ENCODE data around the gene HLA-DRB1. TPM values are rescaled to one million over a fixed set of nuclear protein-coding genes. Genes with fewer than 3 reads are reported as not detected.

Gene HLA-DRB1
- total RNA-seq, 3 donors from 2014 or later (not counting 1 experiment from before 2014, with no cell fraction given): 42.8 to 123 (median 53.9) TPM

- no peak for ATAC-seq
Measured at GRCh38 chr6:32554116-32554965, 35.3 kb downstream of the HLA-DRB1 start.

DNA sequence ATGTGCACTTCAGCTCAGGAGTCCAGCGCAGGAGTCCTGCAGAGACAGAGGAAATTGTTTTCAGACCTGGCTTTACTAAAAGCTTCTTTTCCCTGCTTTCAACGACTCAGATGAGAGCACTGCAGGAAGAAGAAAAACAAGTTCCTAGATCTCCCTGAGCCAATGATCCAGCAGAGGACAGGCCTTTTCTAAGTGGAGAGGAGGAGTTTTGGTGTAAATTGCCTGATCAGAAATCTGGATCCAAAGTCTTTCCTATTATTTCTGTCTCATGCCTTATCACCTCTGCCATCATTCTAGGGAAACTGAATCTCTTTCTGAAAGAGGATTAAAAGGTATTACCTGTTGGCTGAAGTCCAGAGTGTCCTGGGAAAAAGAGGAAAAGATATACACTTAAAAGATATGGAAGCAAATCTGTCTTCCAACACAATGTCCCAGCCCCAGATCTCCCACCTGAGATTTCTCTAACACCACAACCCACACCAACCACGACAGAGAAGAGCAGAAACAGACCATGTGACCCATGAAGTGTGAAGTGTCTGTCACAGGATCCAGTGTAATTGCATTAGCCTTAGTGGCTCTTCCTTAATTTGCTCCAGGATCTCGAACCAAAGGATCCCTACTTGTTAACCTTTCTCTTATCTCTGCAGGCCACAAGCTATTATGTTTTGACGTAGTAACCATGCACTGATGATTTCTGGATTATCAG is 36.5 kb downstream of the HLA-DRB1 start:
- H3K4me3 Mint-ChIP-seq: no peak overlapping the region
- 62% methylated on average over 2 of the region's 5 CpGs for WGBS (ENCODE audit: insufficient coverage)
- DNase-seq: no peak
- H3K9me3 ChIP-seq (ENCODE audit: control insufficient read depth, insufficient read depth, low read length): no peaks in the 10 kb centered on the region
- ATAC-seq: no peak
- no peaks in the 10 kb centered on the region for H3K4me1 ChIP-seq (ENCODE audit: control insufficient read depth, insufficient read depth, low read length)
- no peak overlapping the region for H3K27ac Mint-ChIP-seq
- peaks cover 0 to 6% of the 10 kb centered on the region in 2 donors for H3K4me1 Mint-ChIP-seq
- H3K9me3 Mint-ChIP-seq: no peaks in the 10 kb centered on the region
- peaks cover 0 to 19% of the 10 kb centered on the region in 2 donors for H3K27me3 Mint-ChIP-seq (ENCODE audit: low read depth in 2 of 2)
- no peaks in the 10 kb centered on the region for H3K27me3 ChIP-seq (ENCODE audit: control insufficient read depth, insufficient read depth, low read length)
- TF ChIP-seq, protein P1, sequence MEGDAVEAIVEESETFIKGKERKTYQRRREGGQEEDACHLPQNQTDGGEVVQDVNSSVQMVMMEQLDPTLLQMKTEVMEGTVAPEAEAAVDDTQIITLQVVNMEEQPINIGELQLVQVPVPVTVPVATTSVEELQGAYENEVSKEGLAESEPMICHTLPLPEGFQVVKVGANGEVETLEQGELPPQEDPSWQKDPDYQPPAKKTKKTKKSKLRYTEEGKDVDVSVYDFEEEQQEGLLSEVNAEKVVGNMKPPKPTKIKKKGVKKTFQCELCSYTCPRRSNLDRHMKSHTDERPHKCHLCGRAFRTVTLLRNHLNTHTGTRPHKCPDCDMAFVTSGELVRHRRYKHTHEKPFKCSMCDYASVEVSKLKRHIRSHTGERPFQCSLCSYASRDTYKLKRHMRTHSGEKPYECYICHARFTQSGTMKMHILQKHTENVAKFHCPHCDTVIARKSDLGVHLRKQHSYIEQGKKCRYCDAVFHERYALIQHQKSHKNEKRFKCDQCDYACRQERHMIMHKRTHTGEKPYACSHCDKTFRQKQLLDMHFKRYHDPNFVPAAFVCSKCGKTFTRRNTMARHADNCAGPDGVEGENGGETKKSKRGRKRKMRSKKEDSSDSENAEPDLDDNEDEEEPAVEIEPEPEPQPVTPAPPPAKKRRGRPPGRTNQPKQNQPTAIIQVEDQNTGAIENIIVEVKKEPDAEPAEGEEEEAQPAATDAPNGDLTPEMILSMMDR (IDR thresholded peaks at IDR 0.05): no peak
- H3K27ac ChIP-seq (ENCODE audit: low read length): no peak overlapping the region
- intact Hi-C loops (cut with micrococcal nuclease): no loop called here
- no peaks in the 10 kb centered on the region for H3K36me3 Mint-ChIP-seq
- H3K36me3 ChIP-seq (ENCODE audit: control insufficient read depth, insufficient read depth, low read length): peaks cover 3% of the 10 kb centered on the region
- H3K4me3 ChIP-seq (ENCODE audit: low read length): no peak overlapping the region

More at GRCh38 chr6:32554116-32554965, 35.3 kb downstream of the HLA-DRB1 start:
- intact Hi-C loops (cut with micrococcal nuclease): no loop called here
- Histone ChIP-seq H3K36me3 (ENCODE audit: control insufficient read depth, insufficient read depth, low read length) (peaks cover 3% of the 10 kb centered on the region), H3K27me3 (ENCODE audit: control insufficient read depth, insufficient read depth, low read length) (no peaks in the 10 kb centered on the region), H3K27ac (ENCODE audit: low read length) (no peak overlapping the region), H3K4me1 (ENCODE audit: control insufficient read depth, insufficient read depth, low read length) (no peaks in the 10 kb centered on the region), H3K9me3 (ENCODE audit: control insufficient read depth, insufficient read depth, low read length) (no peaks in the 10 kb centered on the region), H3K4me3 (ENCODE audit: low read length) (no peak overlapping the region)
- Mint-ChIP-seq H3K4me3 (no peak overlapping the region), H3K27me3 (ENCODE audit: low read depth in 2 of 2) (peaks cover 0 to 25% of the 10 kb centered on the region in 2 donors), H3K36me3 (no peaks in the 10 kb centered on the region), H3K4me1 (peaks cover 0 to 11% of the 10 kb centered on the region in 2 donors), H3K9me3 (no peaks in the 10 kb centered on the region), H3K27ac (no peak overlapping the region)
- DNase-seq: no peak
- WGBS (ENCODE audit: insufficient coverage): 81% methylated on average over 5 of the region's 9 CpGs
- TF ChIP-seq, protein P1 (IDR thresholded peaks at IDR 0.05): no peak

GRCh38 chr6:32551410-32551809 is 38.2 kb downstream of the HLA-DRB1 start:
- H3K4me1 ChIP-seq (ENCODE audit: control insufficient read depth, insufficient read depth, low read length): no peaks in the 10 kb centered on the region
- intact Hi-C loops (cut with micrococcal nuclease): no loop called here
- Mint-ChIP-seq H3K4me1 (peaks cover 5 to 12% of the 10 kb centered on the region in 2 donors), H3K9me3 (no peaks in the 10 kb centered on the region), H3K27ac (no peak overlapping the region), H3K27me3 (ENCODE audit: low read depth in 2 of 2) (peaks cover 0 to 13% of the 10 kb centered on the region in 2 donors), H3K36me3 (no peaks in the 10 kb centered on the region), H3K4me3 (no peak overlapping the region)
- no peaks in the 10 kb centered on the region for H3K27me3 ChIP-seq (ENCODE audit: control insufficient read depth, insufficient read depth, low read length)
- no peak overlapping the region for H3K27ac ChIP-seq (ENCODE audit: low read length)
- 100% methylated on average over 1 of the region's 5 CpGs for WGBS (ENCODE audit: insufficient coverage)
- no peaks in the 10 kb centered on the region for H3K9me3 ChIP-seq (ENCODE audit: control insufficient read depth, insufficient read depth, low read length)
- ATAC-seq (no peak), DNase-seq (no peak)
- no peak overlapping the region for H3K4me3 ChIP-seq (ENCODE audit: low read length)
- peaks cover 3% of the 10 kb centered on the region for H3K36me3 ChIP-seq (ENCODE audit: control insufficient read depth, insufficient read depth, low read length)
- TF ChIP-seq, protein P1 (IDR thresholded peaks at IDR 0.05): no peak

Data from natural killer cell (primary cell).